Measurements from ENCODE around the gene SYK. TPM values are rescaled to one million over a fixed set of nuclear protein-coding genes. Genes with fewer than 3 reads are reported as not detected.

SYK gene
- total RNA-seq, 3 donors from 2014 or later (not counting 1 experiment from before 2014, with no cell fraction given) = 75.5 to 104 (median 78.0) TPM

DNA sequence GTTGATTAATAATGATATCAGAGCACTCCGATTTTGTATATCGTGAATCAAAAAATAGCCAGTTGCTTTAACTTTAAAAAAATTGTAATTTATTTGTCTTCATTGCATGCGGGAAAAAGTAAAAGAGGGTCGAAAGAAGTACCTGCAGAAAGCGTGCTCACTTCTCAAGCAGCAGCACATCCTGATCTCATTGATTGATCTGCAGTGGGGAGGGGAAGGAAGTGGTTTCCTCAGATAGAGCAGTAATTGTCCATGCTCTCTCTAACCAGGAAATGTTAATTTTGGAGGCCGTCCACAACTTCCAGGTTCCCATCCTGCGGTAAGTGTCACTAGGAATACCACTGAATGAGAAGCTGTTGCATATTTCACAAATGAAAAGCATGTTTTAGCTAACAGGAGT, 63.2 kb downstream of the SYK start:
- ATAC-seq (no peak), DNase-seq (peak in 1 of 2 donors; percentile 21)
- no peaks in the 10 kb centered on the region for H3K9me3 Mint-ChIP-seq
- peaks cover 24 to 25% of the 10 kb centered on the region in 2 donors for H3K4me1 Mint-ChIP-seq
- Histone ChIP-seq H3K27me3 (ENCODE audit: control insufficient read depth, insufficient read depth, low read length) (no peaks in the 10 kb centered on the region), H3K4me1 (ENCODE audit: control insufficient read depth, insufficient read depth, low read length) (peaks cover 12% of the 10 kb centered on the region), H3K27ac (ENCODE audit: low read length) (no peak overlapping the region), H3K4me3 (ENCODE audit: low read length) (no peak overlapping the region), H3K36me3 (ENCODE audit: control insufficient read depth, insufficient read depth, low read length) (peaks cover 53% of the 10 kb centered on the region), H3K9me3 (ENCODE audit: control insufficient read depth, insufficient read depth, low read length) (no peaks in the 10 kb centered on the region)
- intact Hi-C loops (cut with micrococcal nuclease) = no loop called here
- TF ChIP-seq, protein P1, sequence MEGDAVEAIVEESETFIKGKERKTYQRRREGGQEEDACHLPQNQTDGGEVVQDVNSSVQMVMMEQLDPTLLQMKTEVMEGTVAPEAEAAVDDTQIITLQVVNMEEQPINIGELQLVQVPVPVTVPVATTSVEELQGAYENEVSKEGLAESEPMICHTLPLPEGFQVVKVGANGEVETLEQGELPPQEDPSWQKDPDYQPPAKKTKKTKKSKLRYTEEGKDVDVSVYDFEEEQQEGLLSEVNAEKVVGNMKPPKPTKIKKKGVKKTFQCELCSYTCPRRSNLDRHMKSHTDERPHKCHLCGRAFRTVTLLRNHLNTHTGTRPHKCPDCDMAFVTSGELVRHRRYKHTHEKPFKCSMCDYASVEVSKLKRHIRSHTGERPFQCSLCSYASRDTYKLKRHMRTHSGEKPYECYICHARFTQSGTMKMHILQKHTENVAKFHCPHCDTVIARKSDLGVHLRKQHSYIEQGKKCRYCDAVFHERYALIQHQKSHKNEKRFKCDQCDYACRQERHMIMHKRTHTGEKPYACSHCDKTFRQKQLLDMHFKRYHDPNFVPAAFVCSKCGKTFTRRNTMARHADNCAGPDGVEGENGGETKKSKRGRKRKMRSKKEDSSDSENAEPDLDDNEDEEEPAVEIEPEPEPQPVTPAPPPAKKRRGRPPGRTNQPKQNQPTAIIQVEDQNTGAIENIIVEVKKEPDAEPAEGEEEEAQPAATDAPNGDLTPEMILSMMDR (IDR thresholded peaks at IDR 0.05) = no peak
- H3K36me3 Mint-ChIP-seq = peaks cover 18% of the 10 kb centered on the region
- no peak overlapping the region for H3K4me3 Mint-ChIP-seq
- WGBS (ENCODE audit: insufficient coverage) = 69% methylated on average over 7 of the region's 7 CpGs
- H3K27ac Mint-ChIP-seq = peak overlapping the region in 1 of 2 donors; percentile 4
- no peaks in the 10 kb centered on the region for H3K27me3 Mint-ChIP-seq (ENCODE audit: low read depth in 2 of 2)

GRCh38 chr9:90867101-90867500, 65.5 kb downstream of the SYK start:
- H3K9me3 Mint-ChIP-seq = no peaks in the 10 kb centered on the region
- 87% methylated on average over 14 of the region's 14 CpGs for WGBS (ENCODE audit: insufficient coverage)

GRCh38 chr9:90868555-90868954, 66.9 kb downstream of the SYK start:
- TF ChIP-seq, protein P1 (IDR thresholded peaks at IDR 0.05) = no peak
- Histone ChIP-seq H3K27ac (ENCODE audit: low read length) (no peak overlapping the region), H3K4me1 (ENCODE audit: control insufficient read depth, insufficient read depth, low read length) (no peaks in the 10 kb centered on the region), H3K4me3 (ENCODE audit: low read length) (no peak overlapping the region), H3K36me3 (ENCODE audit: control insufficient read depth, insufficient read depth, low read length) (peaks cover 42% of the 10 kb centered on the region), H3K9me3 (ENCODE audit: control insufficient read depth, insufficient read depth, low read length) (no peaks in the 10 kb centered on the region), H3K27me3 (ENCODE audit: control insufficient read depth, insufficient read depth, low read length) (no peaks in the 10 kb centered on the region)
- Mint-ChIP-seq H3K36me3 (peaks cover 15% of the 10 kb centered on the region), H3K27ac (no peak overlapping the region), H3K9me3 (no peaks in the 10 kb centered on the region), H3K27me3 (ENCODE audit: low read depth in 2 of 2) (no peaks in the 10 kb centered on the region), H3K4me1 (peaks cover 13 to 15% of the 10 kb centered on the region in 2 donors), H3K4me3 (no peak overlapping the region)
- DNase-seq (no peak), ATAC-seq (no peak)
- intact Hi-C loops (cut with micrococcal nuclease) = no loop called here

More at GRCh38 chr9:90867101-90867500, 65.5 kb downstream of the SYK start:
- Histone ChIP-seq H3K4me1 (ENCODE audit: control insufficient read depth, insufficient read depth, low read length) (no peaks in the 10 kb centered on the region), H3K27ac (ENCODE audit: low read length) (no peak overlapping the region), H3K36me3 (ENCODE audit: control insufficient read depth, insufficient read depth, low read length) (peaks cover 50% of the 10 kb centered on the region), H3K9me3 (ENCODE audit: control insufficient read depth, insufficient read depth, low read length) (no peaks in the 10 kb centered on the region), H3K27me3 (ENCODE audit: control insufficient read depth, insufficient read depth, low read length) (no peaks in the 10 kb centered on the region), H3K4me3 (ENCODE audit: low read length) (no peak overlapping the region)
- intact Hi-C loops (cut with micrococcal nuclease) = no loop called here
- H3K4me1 Mint-ChIP-seq = peaks cover 13 to 14% of the 10 kb centered on the region in 2 donors
- TF ChIP-seq, protein P1 (IDR thresholded peaks at IDR 0.05) = no peak
- H3K4me3 Mint-ChIP-seq = no peak overlapping the region
- no peak for ATAC-seq
- DNase-seq = no peak
- H3K27ac Mint-ChIP-seq = no peak overlapping the region
- peaks cover 18% of the 10 kb centered on the region for H3K36me3 Mint-ChIP-seq
- no peaks in the 10 kb centered on the region for H3K27me3 Mint-ChIP-seq (ENCODE audit: low read depth in 2 of 2)

DNA sequence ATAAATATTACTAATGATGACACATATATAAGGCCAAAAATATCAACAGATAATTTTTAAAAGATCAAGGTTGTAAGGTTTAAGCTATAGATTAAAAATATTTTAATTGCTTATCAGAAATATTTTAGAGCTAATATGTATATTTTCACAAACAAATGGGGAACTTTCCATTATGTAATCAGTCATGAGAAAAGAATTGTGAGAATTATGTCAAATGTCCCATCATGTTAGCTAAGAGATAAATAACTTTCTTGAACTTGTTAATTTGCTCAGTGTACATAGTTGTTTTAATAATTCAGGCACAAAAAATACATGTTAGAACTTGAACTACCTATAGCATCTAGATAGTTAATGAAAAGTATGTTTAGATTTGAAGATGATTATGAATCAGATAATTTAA, 67.7 kb downstream of the SYK start:
- ATAC-seq = no peak
- Mint-ChIP-seq H3K36me3 (peaks cover 13% of the 10 kb centered on the region), H3K4me3 (no peak overlapping the region), H3K4me1 (peaks cover 7 to 17% of the 10 kb centered on the region in 2 donors), H3K27me3 (ENCODE audit: low read depth in 2 of 2) (no peaks in the 10 kb centered on the region), H3K9me3 (no peaks in the 10 kb centered on the region), H3K27ac (no peak overlapping the region)
- Histone ChIP-seq H3K4me3 (ENCODE audit: low read length) (no peak overlapping the region), H3K4me1 (ENCODE audit: control insufficient read depth, insufficient read depth, low read length) (no peaks in the 10 kb centered on the region), H3K27ac (ENCODE audit: low read length) (no peak overlapping the region), H3K9me3 (ENCODE audit: control insufficient read depth, insufficient read depth, low read length) (no peaks in the 10 kb centered on the region), H3K27me3 (ENCODE audit: control insufficient read depth, insufficient read depth, low read length) (no peaks in the 10 kb centered on the region), H3K36me3 (ENCODE audit: control insufficient read depth, insufficient read depth, low read length) (peaks cover 39% of the 10 kb centered on the region)
- intact Hi-C loops (cut with micrococcal nuclease) = no loop called here
- no peak for DNase-seq
- TF ChIP-seq, protein P1 (IDR thresholded peaks at IDR 0.05) = no peak

All from natural killer cell (primary cell).